Skeletal muscle satellite cell (primary cell): ENCODE data around the gene MMS19.
A peak's percentile ranks its signal among the peaks of the same experiment; 100 is the strongest.
"Not testable (repeated sequence)": the region's sequence is repeated elsewhere in the genome, so short reads cannot be mapped to it uniquely, and the experiment has no call there.

Experiments used
- H3K27me3 ChIP-seq: 2 replicates; pipeline ENCODE4 v1.7.0; 2013; ENCODE audit warnings: low read length; ENCODE audit not compliant: control insufficient read depth, insufficient read depth
- H3K36me3 ChIP-seq: 2 replicates; pipeline ENCODE4 v1.7.0; 2013; ENCODE audit warnings: mild to moderate bottlenecking, control low read depth, low read length; ENCODE audit not compliant: insufficient read depth
- H3K4me1 ChIP-seq: 2 replicates; pipeline ENCODE4 v1.7.0; 2013; ENCODE audit warnings: low read length; ENCODE audit not compliant: control insufficient read depth, insufficient read depth
- H3K4me2 ChIP-seq: 2 replicates; pipeline ENCODE4 v1.7.0; 2013; ENCODE audit warnings: mild to moderate bottlenecking, low read length
- H3K4me3 ChIP-seq: 2 replicates; pipeline ENCODE4 v1.7.0; 2013; ENCODE audit warnings: low read length
- H3K9ac ChIP-seq: 2 replicates; pipeline ENCODE4 v1.7.0; 2013; ENCODE audit warnings: mild to moderate bottlenecking, low read depth, low read length, moderate library complexity
- H3K9me3 ChIP-seq: replicated peaks from 2 replicates; pipeline ENCODE4 v1.7.0; 2013; ENCODE audit warnings: mild to moderate bottlenecking, control low read depth, low read length

Gene MMS19

GRCh38 chr10:97538411-97538810, 40.2 kb upstream of the MMS19 start:
- no peak overlapping the region for H3K9ac ChIP-seq
- no peaks in the 10 kb centered on the region for H3K36me3 ChIP-seq
- peak overlapping the region; percentile 15 for H3K4me2 ChIP-seq
- no peaks in the 10 kb centered on the region for H3K27me3 ChIP-seq
- no peaks in the 10 kb centered on the region for H3K9me3 ChIP-seq
- H3K4me3 ChIP-seq, result no peak overlapping the region
- H3K4me1 ChIP-seq, result peaks cover 56% of the 10 kb centered on the region

GRCh38 chr10:97537186-97537869, 39.1 kb upstream of the MMS19 start:
- Histone ChIP-seq H3K9ac (no peak overlapping the region), H3K4me3 (no peak overlapping the region), H3K4me1 (peaks cover 54% of the 10 kb centered on the region), H3K27me3 (no peaks in the 10 kb centered on the region), H3K4me2 (no peak overlapping the region), H3K9me3 (no peaks in the 10 kb centered on the region), H3K36me3 (no peaks in the 10 kb centered on the region)

- H3K36me3 ChIP-seq, result no peaks in the 10 kb centered on the region
- H3K4me2 ChIP-seq, result no peak overlapping the region
- no peaks in the 10 kb centered on the region for H3K27me3 ChIP-seq
- no peaks in the 10 kb centered on the region for H3K9me3 ChIP-seq
- no peak overlapping the region for H3K9ac ChIP-seq
- H3K4me3 ChIP-seq, result no peak overlapping the region
- peaks cover 38% of the 10 kb centered on the region for H3K4me1 ChIP-seq
Measured at GRCh38 chr10:97534746-97535367, 36.6 kb upstream of the MMS19 start.

- H3K27me3 ChIP-seq, result no peaks in the 10 kb centered on the region
- H3K4me1 ChIP-seq, result peaks cover 29% of the 10 kb centered on the region
- no peaks in the 10 kb centered on the region for H3K9me3 ChIP-seq
- no peaks in the 10 kb centered on the region for H3K36me3 ChIP-seq
- H3K4me2 ChIP-seq, result no peak overlapping the region
- no peak overlapping the region for H3K4me3 ChIP-seq
- no peak overlapping the region for H3K9ac ChIP-seq
Measured at GRCh38 chr10:97533888-97534287, 35.7 kb upstream of the MMS19 start.

GRCh38 chr10:97532935-97533671, 34.9 kb upstream of the MMS19 start:
- no peaks in the 10 kb centered on the region for H3K36me3 ChIP-seq
- H3K4me3 ChIP-seq, result no peak overlapping the region
- peak overlapping the region; percentile 15 for H3K4me2 ChIP-seq
- H3K9me3 ChIP-seq, result no peaks in the 10 kb centered on the region
- H3K9ac ChIP-seq, result no peak overlapping the region
- peaks cover 23% of the 10 kb centered on the region for H3K4me1 ChIP-seq
- H3K27me3 ChIP-seq, result no peaks in the 10 kb centered on the region

GRCh38 chr10:97531401-97531986, 33.3 kb upstream of the MMS19 start:
- Histone ChIP-seq H3K4me1 (peaks cover 21% of the 10 kb centered on the region), H3K36me3 (no peaks in the 10 kb centered on the region)

GRCh38 chr10:97529685-97530465, 31.7 kb upstream of the MMS19 start:
- Histone ChIP-seq H3K4me2 (no peak overlapping the region), H3K36me3 (no peaks in the 10 kb centered on the region), H3K4me1 (peaks cover 21% of the 10 kb centered on the region), H3K9ac (no peak overlapping the region), H3K27me3 (no peaks in the 10 kb centered on the region), H3K4me3 (no peak overlapping the region), H3K9me3 (no peaks in the 10 kb centered on the region)

More at GRCh38 chr10:97531401-97531986, 33.3 kb upstream of the MMS19 start:
- Histone ChIP-seq H3K4me2 (no peak overlapping the region), H3K27me3 (no peaks in the 10 kb centered on the region), H3K9ac (no peak overlapping the region), H3K9me3 (no peaks in the 10 kb centered on the region), H3K4me3 (no peak overlapping the region)

- not testable (repeated sequence) for H3K27me3 ChIP-seq, H3K9me3 ChIP-seq, H3K9ac ChIP-seq, H3K36me3 ChIP-seq, H3K4me3 ChIP-seq, H3K4me2 ChIP-seq
- H3K4me1 ChIP-seq, result peaks cover 21% of the 10 kb centered on the region
Measured at GRCh38 chr10:97528876-97529275, 30.7 kb upstream of the MMS19 start.

GRCh38 chr10:97525683-97526110, 27.5 kb upstream of the MMS19 start:
- Histone ChIP-seq H3K9me3 (no peaks in the 10 kb centered on the region), H3K36me3 (no peaks in the 10 kb centered on the region), H3K27me3 (no peaks in the 10 kb centered on the region), H3K4me2 (no peak overlapping the region), H3K9ac (no peak overlapping the region), H3K4me1 (peaks cover 7% of the 10 kb centered on the region), H3K4me3 (no peak overlapping the region)

GRCh38 chr10:97525086-97525485, 26.9 kb upstream of the MMS19 start:
- Histone ChIP-seq H3K4me3 (no peak overlapping the region), H3K4me1 (peaks cover 7% of the 10 kb centered on the region), H3K27me3 (no peaks in the 10 kb centered on the region), H3K4me2 (no peak overlapping the region), H3K9me3 (no peaks in the 10 kb centered on the region), H3K9ac (no peak overlapping the region), H3K36me3 (no peaks in the 10 kb centered on the region)

GRCh38 chr10:97522937-97523336, 24.7 kb upstream of the MMS19 start:
- Histone ChIP-seq H3K4me3 (no peak overlapping the region), H3K9ac (no peak overlapping the region), H3K27me3 (no peaks in the 10 kb centered on the region), H3K4me1 (peaks cover 25% of the 10 kb centered on the region), H3K36me3 (no peaks in the 10 kb centered on the region), H3K9me3 (no peaks in the 10 kb centered on the region), H3K4me2 (no peak overlapping the region)
